ENCODE results near the gene IPCEF1.
A peak's percentile ranks its signal among the peaks of the same experiment; 100 is the strongest.

IPCEF1 gene

DNA sequence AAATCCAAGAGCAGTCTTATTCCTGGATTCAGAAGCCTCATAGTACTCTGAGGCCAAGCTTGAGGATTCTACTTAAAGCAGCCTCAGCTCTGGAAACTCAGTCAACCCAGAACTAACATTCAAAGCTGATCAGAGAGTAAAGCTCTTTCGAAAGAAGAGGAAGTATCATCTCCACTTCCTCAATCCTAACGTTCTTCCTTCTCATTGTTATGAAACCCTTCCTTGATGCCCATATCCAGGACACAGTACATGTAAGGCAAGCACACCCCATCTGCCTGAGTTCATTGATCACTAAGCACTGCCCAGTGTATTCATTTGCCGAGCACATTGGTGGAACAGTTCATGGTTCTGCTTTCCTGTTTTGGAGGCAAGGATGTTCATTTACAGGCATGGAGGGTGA is at the start of gene IPCEF1:
Gene IPCEF1 (minus strand): TSS at position 114 of the 400 bp plus-strand sequence. CDS start 90,856 bp downstream, outside the sequence.
- in situ Hi-C loops (cut with HindIII; ENCODE audit: low pct_unique_long_range_greater_than_20kb, low sequenced_read_pairs), result no loop called here
- no peak for TF ChIP-seq JUND (IDR thresholded peaks at IDR 0.05; ENCODE audit: low read depth)
- peak in 1 of 2 experiments; percentile 2 for DNase-seq (ENCODE audit: low read depth in 1 of 2, low spot score in 1 of 2)

DNA sequence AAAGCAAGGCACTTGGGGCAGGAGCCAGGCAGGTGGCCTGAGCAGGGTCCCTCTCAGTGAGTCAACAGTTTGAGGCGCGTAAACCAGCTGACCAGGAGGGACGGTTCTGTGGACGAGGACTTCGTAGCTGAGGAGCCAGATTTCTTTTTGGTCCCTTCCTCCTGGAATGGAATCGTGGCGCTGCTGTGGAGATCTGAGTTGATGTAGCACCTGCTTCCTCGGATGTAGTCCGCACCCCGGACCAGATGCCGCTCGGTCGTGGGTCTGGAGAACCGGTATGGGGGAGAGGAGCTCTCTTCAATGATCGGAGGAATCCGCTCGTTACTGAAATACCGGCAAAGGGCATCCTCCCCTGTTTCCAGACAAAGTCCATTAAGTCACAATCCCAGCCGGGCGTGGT is 49.7 kb upstream of the IPCEF1 start:
- in situ Hi-C loops (cut with HindIII; ENCODE audit: low pct_unique_long_range_greater_than_20kb, low sequenced_read_pairs), result no loop called here
- DNase-seq (ENCODE audit: low read depth in 1 of 2, low spot score in 1 of 2), result no peak
- no peak for TF ChIP-seq JUND (IDR thresholded peaks at IDR 0.05; ENCODE audit: low read depth)

DNA sequence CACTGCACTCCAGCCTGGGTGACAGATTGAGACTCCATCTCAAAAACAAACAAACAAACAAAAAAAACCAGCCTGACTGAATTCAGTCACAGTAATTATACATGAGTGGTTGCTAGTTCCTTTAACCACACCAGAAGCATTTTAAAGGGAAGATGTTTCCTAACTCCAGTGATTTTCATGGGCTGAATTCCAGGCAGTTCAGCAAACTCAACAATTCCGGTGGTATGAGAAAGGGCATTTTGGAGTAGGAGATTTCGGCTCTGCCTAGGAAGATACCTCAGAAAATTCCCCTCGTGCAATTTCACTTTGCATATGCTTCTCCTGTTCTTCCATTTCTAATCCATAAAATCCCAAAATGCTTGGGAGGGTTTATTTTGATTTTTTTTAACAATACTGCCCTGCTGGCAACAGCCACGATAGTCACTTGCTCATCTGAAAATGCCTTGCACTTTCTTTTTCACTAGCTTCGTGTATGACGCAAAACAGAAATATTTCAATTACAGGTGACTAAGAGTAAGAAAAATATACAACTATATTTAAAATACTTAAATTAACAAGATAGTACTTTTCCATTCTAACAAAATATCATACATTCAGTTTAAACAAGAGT is 48.3 kb upstream of the IPCEF1 start:
- no peak for TF ChIP-seq JUND (IDR thresholded peaks at IDR 0.05; ENCODE audit: low read depth)
- in situ Hi-C loops (cut with HindIII; ENCODE audit: low pct_unique_long_range_greater_than_20kb, low sequenced_read_pairs), result no loop called here
- peak in 1 of 2 experiments; percentile 17 for DNase-seq (ENCODE audit: low read depth in 1 of 2, low spot score in 1 of 2)

DNA sequence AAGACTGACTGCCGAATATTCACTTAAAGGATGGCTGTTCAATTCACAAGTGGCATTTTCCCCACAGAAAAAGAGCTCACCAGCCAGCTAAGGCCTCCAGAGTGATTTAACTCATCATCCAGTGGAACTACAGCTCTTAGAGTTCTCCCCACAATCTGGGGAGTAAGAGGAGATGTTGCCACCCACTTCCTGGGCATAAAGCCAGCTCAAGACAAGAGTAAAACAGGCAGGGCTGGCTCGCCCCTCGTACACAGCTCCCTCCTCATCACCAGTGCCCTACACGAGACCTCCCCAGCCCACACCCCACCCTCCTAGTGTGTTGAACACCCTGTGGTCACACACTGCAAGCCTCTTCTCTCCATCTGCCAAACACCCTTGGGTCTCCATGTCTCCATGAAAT is 47.2 kb upstream of the IPCEF1 start:
- TF ChIP-seq JUND (IDR thresholded peaks at IDR 0.05; ENCODE audit: low read depth), result no peak
- DNase-seq (ENCODE audit: low read depth in 1 of 2, low spot score in 1 of 2), result no peak
- in situ Hi-C loops (cut with HindIII; ENCODE audit: low pct_unique_long_range_greater_than_20kb, low sequenced_read_pairs), result no loop called here

DNA sequence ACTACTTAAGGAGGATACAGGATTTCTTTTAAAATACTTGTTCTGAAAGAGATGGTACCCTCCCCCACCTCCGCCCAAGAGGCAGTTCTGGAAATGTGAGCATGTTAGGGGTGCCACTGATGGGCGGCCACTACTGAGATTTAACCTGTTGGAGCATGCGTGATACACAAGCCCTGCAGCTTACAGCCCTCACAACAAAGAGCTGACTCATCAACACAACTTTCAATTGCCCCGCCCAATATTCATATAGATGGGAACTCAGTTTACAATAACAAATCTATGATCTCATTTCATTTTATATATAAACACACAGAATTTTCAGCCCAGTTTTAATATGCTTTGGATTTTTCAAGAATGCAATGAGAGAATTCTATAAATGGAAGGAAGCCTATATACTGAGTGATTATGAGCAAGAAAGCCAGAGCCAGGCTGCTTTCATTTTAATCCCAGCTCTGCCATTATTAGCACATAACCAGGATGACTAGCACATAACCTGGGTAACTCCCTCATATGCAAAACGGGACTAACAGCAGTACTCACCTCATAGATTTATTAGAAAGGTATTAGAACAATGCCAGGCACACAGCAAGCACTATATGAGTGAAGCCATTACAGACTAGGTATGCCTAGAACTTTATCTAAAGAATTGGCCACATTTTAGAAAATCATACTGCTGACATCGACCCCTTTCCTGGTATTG is 45.6 kb upstream of the IPCEF1 start:
- in situ Hi-C loops (cut with HindIII; ENCODE audit: low pct_unique_long_range_greater_than_20kb, low sequenced_read_pairs), result no loop called here
- no peak for DNase-seq (ENCODE audit: low read depth in 1 of 2, low spot score in 1 of 2)
- TF ChIP-seq JUND (IDR thresholded peaks at IDR 0.05; ENCODE audit: low read depth), result no peak

DNA sequence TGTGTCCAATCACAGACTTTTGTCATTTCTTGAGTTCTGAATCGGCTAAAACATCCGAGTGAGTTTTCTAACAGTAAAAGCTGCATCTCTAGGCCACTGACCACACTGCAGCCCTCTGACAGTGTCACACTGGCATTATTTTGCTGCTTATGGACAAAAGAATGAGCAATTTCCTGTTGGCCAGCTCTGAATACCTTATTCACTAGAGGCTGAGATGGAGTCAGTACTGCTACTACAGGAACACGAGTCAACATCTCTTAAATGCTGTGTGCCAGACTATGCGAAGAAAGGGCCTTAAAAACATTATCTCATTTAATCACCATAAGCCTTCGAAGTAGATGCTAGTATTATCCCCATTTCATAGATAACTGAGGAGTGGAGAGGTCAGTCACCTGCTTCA is 42.5 kb upstream of the IPCEF1 start:
- TF ChIP-seq JUND (IDR thresholded peaks at IDR 0.05; ENCODE audit: low read depth), result no peak
- in situ Hi-C loops (cut with HindIII; ENCODE audit: low pct_unique_long_range_greater_than_20kb, low sequenced_read_pairs), result no loop called here
- DNase-seq (ENCODE audit: low read depth in 1 of 2, low spot score in 1 of 2), result no peak

GRCh38 chr6:154397491-154398195 is 41.0 kb upstream of the IPCEF1 start:
- no peak for TF ChIP-seq JUND (IDR thresholded peaks at IDR 0.05; ENCODE audit: low read depth)
- in situ Hi-C loops (cut with HindIII; ENCODE audit: low pct_unique_long_range_greater_than_20kb, low sequenced_read_pairs), result no loop called here
- no peak for DNase-seq (ENCODE audit: low read depth in 1 of 2, low spot score in 1 of 2)

GRCh38 chr6:154395878-154396277 is 39.3 kb upstream of the IPCEF1 start:
- DNase-seq (ENCODE audit: low read depth in 1 of 2, low spot score in 1 of 2), result no peak
- no peak for TF ChIP-seq JUND (IDR thresholded peaks at IDR 0.05; ENCODE audit: low read depth)
- in situ Hi-C loops (cut with HindIII; ENCODE audit: low pct_unique_long_range_greater_than_20kb, low sequenced_read_pairs), result no loop called here

DNA sequence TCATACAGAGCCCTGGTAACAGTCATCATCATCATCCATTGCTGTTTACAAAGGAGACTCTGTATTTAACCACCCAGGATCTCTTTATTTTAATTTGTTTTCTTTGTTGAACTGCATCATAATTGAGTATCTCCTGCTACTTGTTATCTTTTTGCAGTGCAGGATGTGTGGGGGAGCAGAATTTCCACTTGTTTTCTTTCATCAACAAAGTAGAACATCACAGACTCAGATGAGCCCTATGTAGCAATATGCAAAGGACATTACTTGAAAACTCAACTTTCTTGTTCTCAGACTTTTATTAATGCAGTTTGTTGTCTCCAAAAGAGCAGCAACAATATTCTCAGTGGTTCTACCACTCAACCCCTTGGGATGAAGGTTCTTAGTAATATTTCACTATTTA is 38.7 kb upstream of the IPCEF1 start:
- no peak for TF ChIP-seq JUND (IDR thresholded peaks at IDR 0.05; ENCODE audit: low read depth)
- no peak for DNase-seq (ENCODE audit: low read depth in 1 of 2, low spot score in 1 of 2)
- in situ Hi-C loops (cut with HindIII; ENCODE audit: low pct_unique_long_range_greater_than_20kb, low sequenced_read_pairs), result no loop called here

DNA sequence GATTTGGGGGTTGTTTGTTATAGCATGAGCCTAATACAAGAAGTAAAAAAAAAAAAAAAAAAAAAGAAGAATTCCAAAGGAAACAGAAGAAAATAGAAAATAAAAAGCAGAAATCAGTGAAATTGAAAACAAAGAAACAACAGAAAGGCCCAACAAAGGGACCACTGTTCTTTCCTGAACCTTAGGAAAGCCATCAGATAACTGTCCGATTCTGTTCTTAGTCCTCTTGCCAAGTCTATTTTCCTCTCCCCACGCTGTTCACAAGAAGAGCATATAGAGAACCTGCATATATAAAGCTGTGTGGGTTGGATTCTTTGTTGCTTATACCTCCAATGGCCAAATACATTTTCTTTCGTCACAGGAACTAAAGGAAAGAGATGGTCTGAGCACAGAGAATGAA is 38.0 kb upstream of the IPCEF1 start:
- TF ChIP-seq JUND (IDR thresholded peaks at IDR 0.05; ENCODE audit: low read depth), result no peak
- DNase-seq (ENCODE audit: low read depth in 1 of 2, low spot score in 1 of 2), result no peak
- in situ Hi-C loops (cut with HindIII; ENCODE audit: low pct_unique_long_range_greater_than_20kb, low sequenced_read_pairs), result no loop called here

DNA sequence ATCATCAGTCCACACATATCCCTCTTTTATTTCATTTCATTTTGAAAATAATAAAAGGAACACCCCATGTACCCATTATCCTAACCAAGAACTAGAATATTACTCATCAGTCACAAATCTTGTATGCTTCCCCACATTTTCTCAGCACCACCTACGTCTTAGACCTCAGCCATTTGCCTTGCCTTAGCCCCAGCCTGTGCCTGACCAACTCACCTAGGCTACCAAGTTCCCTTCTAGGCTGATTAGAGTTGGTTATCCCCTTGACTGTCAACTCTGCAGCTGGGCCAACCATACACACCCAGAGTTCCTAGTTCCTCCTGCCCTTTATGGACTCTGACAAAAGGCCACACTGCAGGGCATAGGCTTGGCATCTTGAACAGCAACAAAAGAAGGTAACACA is 33.4 kb upstream of the IPCEF1 start:
- in situ Hi-C loops (cut with HindIII; ENCODE audit: low pct_unique_long_range_greater_than_20kb, low sequenced_read_pairs), result no loop called here
- DNase-seq (ENCODE audit: low read depth in 1 of 2, low spot score in 1 of 2), result no peak
- TF ChIP-seq JUND (IDR thresholded peaks at IDR 0.05; ENCODE audit: low read depth), result no peak

- in situ Hi-C loops (cut with HindIII; ENCODE audit: low pct_unique_long_range_greater_than_20kb, low sequenced_read_pairs), result no loop called here
- no peak for DNase-seq (ENCODE audit: low read depth in 1 of 2, low spot score in 1 of 2)
- no peak for TF ChIP-seq JUND (IDR thresholded peaks at IDR 0.05; ENCODE audit: low read depth)
Measured at GRCh38 chr6:154388803-154389202, 32.2 kb upstream of the IPCEF1 start.
